H1 (cell line): Measurements from ENCODE around the gene TFR2. TPM values are rescaled to one million over a fixed set of nuclear protein-coding genes. Genes with fewer than 3 reads are reported as not detected.

Source experiments
- CBX8 ChIP-seq: fragments of 300-800, 300-1000 bp; sonication (generic); IDR thresholded peaks from 2 replicates; pipeline ENCODE4 v1.7.1; 2016; ENCODE audit warnings: low read depth, low read length, borderline replicate concordance
- SP1 ChIP-seq: IDR thresholded peaks from 2 replicates; pipeline ENCODE4 v1.6.1; 2011; ENCODE audit warnings: low read depth, low read length
- polyA plus RNA-seq, 7 experiments: library from polyadenylated mRNA; depleted of rRNA in 3 of 7; stranded (reverse) in 5 of 7; unstranded in 2 of 7; fragments of >200 nt in 5 of 7; fragments of 200-250 nt in 2 of 7; gene quantifications; 1 replicate in 5 of 7; 2 replicates in 1 of 7; 4 replicates in 1 of 7; pipeline versions ENCODE4 v1.2.1 to v1.2.3, GENCODE V29; 2011 to 2013; ENCODE audit warnings: missing spikeins in 2 of 7, mixed read lengths in 2 of 7
- total RNA-seq: library from RNA; stranded (reverse); fragmentation: NEBNext Ultra II Directional; extraction: Animal tissue kit (Norgen Biotek cat#: 25700); gene quantifications from 2 replicates; pipeline ENCODE4 v1.2.1, GENCODE V29; 2021
- TF ChIP-seq, protein P1 (sequence below): IDR thresholded peaks from 2 replicates; pipeline ENCODE4 v1.6.1; 2012; ENCODE audit warnings: low read length, inconsistent platforms

The TFR2 gene
- total and polyA plus RNA-seq, 2 of the 8 experiments (the other 6 are each of a cell fraction or from before 2014, with no cell fraction given) = 4.6 to 5.7 TPM

DNA sequence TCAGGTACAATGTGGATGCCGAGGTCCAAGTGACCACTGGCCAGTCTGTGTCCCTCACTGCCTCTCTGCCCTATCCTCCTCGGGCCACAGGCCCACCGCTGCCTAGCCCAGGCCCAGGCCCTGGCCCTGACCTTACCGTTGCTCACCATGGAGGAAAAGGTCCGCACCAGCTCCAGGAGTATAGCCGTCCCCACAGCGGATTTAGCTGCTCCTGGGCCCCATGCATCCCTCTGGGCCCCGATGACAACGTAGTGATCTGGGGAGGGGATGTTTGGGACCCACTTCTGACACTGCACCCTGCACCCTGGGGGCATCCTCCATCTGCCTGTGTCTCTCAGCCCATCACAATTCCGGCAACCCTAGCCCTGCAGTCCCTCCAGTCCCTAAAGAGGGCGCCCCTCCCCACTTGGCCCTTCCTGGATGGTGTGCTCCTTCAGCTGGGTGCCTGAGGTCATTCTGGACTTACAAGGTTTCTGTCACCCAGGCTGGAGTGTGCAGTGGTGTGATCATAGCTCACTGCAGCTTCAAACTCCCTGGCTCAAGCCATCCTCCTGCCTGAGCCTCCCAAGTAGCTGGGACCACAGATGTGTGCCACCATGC is 12.1 kb downstream of the TFR2 start (continued):
- TF ChIP-seq, protein P1, sequence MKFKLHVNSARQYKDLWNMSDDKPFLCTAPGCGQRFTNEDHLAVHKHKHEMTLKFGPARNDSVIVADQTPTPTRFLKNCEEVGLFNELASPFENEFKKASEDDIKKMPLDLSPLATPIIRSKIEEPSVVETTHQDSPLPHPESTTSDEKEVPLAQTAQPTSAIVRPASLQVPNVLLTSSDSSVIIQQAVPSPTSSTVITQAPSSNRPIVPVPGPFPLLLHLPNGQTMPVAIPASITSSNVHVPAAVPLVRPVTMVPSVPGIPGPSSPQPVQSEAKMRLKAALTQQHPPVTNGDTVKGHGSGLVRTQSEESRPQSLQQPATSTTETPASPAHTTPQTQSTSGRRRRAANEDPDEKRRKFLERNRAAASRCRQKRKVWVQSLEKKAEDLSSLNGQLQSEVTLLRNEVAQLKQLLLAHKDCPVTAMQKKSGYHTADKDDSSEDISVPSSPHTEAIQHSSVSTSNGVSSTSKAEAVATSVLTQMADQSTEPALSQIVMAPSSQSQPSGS = no peak
- TF ChIP-seq SP1 (no peak), CBX8 (no peak)
